Smooth muscle cell of trachea (primary cell): ENCODE data around the gene GREB1L. TPM values are rescaled to one million over a fixed set of nuclear protein-coding genes. Genes with fewer than 3 reads are reported as not detected.

Source experiments
- total RNA-seq: library from RNA; depleted of rRNA; stranded (reverse); fragments of >200 nt; gene quantifications from 2 replicates; pipeline ENCODE4 v1.2.1, GENCODE V29; 2014

The GREB1L gene
- total RNA-seq = 0.15 TPM in 1 of 2 replicates, not detected in the other

GRCh38 chr18:21242141-21242779 lies at the start of gene GREB1L:
Gene GREB1L, plus strand, starts transcription at chr18:21242232. Its CDS starts 141,287 bp downstream, at chr18:21383519.

Other genes with a start within 250 kb of the GREB1L start
- 33.7 and 45.7 TPM in 2 replicates for gene ROCK1, start 130.4 kb upstream of the GREB1L start, total RNA-seq